NCI-H2081 (cell line): ENCODE measurements around the gene OR1F1.
"Not testable (repeated sequence)": the region's sequence is repeated elsewhere in the genome, so short reads cannot be mapped to it uniquely, and the experiment has no call there.

Experiments
- DNase-seq, 2 experiments: peaks; one replicate each; lab custom pipeline; 2025; lab: John Stamatoyannopoulos, UW

OR1F1 gene

DNA sequence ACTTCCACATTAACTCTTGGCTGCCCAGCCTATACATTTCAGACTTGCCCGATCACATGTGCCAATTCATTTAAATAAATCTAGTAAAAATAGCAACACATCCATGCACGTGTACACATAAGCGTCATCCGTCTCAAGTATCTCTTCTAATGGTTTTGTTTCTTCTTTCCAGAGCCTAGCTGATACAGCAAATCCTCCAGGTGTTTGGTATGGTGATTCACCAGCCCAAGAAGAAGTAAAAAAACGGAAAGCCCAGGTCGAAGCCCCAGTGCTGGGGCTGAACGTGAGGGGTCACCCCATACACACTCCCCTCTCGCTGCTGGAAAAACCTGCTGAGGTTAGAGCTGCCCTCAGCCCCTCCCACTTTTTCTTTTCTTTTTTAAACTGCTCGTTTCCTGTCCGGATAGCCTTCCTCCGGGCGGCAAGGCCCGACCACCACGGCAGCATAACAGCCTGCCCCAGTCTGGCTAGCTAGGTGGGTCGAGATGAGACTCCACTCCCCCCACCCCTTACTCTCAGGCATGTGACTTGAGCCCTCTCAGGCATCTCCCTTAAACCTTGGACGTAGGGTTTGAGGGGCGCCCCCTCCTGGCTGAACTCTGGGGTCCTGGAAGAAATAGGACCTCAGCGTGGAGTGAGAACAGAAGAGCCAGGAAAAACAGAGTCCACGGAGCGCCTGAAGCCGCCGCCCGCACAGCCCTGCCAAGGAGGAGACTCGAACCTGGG lies 13.9 kb upstream of the OR1F1 start:
- DNase-seq: no peak

DNA sequence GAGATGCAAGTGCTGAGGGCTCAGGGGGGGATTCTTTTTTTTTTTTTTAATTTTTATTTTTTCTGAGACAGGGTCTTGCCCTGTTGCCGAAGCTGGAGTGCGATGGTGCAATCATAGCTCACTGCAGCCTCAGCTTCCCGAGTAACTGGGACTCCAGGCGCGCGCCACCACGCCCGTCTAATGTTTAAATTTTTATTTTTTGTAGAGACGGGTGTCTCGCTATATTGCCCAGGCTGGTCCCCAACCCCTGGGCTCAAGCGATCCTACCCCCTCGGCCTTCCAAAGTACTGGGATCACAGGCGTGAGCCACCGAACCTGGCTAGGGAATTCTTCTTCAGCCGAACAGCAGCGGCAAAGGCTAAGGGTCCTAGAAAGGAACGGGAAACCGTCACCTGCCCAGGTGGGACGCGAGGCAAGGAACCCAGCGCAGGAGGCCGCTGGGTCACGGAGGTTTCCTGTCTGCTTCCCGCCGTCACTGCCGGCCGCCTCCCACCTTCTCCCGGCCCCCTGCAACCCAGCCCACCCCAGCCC lies 13.3 kb upstream of the OR1F1 start:
- no peak for DNase-seq

DNA sequence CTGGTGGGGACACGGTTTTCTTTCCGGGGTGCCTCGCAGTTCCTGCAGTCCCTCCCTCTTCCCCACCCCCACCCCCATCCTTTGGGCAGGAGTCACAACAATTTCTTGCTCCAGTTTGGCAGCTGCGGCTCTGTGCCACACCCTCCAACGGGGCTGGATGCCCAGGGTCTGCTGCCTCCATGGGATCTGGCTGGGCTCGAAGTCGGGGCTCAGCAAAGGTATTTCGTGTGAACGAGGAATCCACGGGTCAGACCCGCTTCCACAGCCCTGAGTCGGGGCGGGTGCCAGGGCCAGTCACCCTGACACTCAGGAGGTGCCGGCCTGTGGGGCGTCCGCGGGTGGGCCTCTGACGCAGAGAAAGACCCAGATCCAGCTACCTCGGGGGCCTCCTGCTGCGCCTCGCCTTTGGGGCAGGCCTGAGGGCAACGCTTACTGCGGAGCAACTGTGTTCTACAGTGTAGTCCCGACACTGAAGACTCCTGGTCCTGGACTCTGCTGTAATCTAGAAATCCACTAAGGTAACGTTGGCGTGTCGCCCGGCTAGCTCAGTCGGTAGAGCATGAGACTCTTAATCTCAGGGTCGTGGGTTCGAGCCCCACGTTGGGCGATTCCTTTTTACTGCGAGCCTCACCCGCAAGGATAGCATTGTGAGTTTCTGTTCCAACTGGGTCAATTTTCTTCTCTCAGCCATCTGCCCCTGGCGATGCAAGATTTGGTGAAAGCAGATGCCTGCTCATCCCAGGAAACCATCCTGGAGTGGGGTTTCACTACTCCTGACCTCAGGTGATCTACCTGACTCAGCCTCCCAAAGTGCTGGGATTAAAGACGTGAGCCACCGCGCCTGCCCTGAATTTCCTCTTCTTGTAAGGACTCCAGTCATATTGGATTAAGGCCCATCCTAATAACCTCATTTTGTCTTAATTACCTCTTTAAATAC lies 12.6 kb upstream of the OR1F1 start:
- no peak for DNase-seq

DNA sequence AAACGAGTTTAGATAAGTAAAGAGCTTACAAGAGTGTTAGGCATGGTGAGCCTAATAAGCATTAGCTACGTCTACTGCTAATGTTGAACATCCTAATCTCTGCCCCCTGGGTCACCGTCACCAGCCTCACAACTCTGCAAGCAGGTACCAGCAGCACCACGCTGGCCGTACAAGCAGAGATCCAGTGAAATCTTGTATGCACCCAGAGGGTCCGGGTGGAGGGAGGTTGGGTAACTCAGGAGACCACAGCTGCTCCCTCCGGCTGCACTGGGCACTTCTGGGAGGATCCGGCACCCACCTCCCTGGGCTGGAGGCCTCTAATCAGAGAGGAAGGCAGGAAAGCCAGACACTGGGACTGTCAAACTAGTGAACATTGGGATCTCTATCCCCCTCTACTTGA lies 8.4 kb upstream of the OR1F1 start:
- no peak for DNase-seq

DNA sequence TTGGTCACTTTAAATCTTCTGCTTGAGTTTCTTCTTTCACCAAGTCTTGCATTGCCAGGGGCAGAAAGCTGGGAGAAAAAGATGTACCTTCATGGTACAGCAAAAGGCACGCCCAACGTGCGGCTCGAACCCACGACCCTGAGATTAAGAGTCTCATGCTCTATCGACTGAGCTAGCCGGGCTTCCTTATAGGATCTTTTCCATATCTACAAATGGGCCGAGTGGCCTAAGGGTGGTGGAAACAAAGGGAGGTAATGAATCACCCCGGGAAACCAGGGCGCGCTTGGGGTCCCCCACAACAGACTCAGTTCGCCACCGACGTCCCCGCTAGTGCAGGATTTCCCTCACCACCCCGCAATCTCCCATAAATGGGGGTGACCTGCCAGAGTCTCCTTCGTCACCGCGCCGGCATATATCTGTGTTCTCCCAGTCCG lies 7.5 kb upstream of the OR1F1 start:
- no peak for DNase-seq

DNA sequence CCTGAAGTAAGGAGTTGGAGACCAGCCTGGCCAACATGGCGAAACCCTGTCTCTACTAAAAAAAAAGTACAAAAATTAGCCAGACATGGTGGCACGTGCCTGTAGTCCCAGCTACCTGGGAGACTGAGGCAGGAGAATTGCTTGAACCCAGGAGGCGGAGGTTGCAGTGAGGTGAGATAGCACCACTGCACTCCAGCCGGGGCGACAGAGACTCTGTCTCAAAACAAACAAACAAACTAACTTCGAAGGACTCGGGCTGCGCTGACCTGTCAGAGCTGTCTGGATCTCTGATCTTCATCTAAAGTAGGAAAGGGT lies 5.8 kb upstream of the OR1F1 start:
- DNase-seq: not testable (repeated sequence)

DNA sequence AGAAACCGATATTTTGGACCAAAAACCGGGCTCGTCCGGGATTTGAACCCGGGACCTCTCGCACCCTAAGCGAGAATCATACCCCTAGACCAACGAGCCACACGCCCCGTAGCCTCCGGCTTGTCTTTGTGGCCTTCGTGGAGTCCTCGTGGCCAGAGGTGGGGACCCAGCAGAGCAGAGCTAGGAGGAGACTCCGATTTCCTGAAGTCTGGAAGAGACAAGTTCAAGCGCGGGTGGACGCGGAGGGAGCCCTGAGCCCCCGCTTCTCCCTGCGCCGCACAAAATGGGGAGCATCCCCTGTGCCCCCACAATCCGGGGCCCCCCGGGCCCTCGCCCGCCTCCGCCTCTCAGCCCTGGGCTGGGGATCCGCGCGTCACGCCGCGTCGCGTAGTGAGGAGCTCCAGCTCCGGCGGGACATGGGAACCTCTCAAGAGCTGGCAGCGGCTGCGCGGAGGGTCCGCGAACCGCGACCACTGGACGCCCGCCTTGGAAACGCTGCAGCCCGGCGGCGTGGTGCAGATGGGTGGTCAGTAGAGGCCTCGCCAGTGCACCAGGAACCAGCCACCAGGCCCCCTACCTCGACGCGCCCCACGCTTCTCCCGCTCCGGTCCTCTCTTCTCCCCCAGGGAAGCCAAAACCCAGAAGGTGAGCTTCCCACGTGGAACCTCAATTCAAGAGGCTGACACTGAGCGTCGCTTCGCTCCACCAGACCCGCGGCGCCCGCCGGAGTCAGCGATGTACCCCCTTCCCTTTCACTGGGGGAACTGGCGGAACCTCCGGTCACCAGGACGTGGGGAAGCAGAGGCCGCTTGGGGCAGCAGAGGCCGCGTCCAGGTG lies 5.2 kb upstream of the OR1F1 start:
- DNase-seq: peak in 1 of 2 experiments; percentile 43

DNA sequence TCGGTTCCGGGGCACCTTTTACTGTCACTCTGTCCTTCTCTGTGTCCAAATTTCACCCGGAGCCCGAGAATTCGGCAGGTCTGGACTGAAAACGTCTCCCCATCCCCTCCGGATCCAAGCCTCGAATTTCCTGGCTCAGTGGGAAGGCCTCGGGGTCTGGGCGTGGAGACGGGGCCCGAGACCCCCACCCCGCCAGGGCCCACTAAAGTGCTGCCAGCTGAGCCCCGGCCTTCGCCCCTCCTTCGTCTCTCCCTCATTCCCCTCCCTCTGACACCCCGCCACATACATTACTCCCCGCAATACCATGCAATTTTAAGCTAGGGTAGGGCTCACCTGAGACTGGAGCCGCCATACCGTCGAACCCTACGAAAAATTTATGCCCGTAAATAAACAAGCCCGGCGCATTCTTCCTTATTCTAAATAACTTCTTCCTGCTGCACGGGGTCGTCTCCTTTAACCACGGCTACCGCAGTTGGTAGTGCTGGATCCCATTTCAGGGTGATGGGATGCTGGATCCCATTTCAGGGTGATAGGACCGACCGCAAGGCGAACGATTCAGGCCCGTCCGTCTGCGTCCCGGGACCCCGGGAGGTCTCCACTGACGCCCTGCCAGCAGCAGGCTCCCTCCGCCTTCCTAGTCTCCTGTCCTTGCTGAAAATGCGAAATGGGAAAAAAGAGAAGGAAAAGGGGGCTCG lies 4.4 kb upstream of the OR1F1 start:
- DNase-seq: no peak

DNA sequence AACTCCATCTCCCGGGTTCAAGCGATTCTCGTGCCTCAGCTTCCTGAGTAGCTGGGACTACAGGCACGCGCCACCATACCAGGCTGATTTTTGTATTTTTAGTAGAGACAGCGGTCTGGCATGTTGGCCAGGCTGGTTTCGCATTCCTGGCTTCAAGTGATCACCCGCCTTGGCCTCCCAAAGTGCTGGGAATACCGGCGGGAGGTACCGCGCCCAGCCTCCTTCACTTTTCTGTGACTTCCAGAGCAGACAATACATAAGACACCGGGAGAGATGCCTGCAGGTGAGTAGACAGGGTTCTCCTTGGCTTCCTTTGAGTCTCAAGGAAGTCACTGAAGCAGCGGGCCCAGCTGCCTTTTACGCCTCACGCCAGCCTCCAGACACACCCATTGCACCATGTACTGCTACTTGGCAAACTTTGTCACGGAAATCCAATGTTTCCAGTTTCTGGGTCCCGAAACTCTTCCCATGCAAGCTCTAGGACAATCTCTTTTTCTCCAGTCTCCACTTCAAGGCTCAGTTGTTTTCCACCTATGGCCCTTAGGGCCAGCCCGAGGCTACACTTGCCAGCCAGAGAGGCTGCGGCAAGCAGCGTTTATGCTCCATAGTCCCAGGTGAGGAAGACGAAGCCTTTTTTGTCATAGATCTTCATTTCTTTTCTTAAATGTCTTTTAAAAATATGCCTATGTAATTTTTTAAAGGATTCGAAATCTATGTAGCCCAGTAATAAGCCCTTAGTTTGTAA lies 886 bp upstream of the OR1F1 start:
- DNase-seq: no peak

DNA sequence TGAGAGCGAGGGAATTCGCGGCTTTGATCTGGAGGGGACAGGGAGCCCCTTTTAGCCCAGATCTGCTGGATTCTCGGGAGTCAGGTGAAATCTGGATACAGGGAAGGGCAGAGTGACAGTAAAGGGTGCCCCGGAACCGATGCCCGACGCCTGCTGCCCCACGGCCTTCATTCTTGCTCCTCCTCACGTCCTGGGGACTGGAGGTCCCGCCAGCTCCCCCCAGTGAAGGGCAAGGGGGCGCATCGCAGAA lies 596 bp downstream of the OR1F1 start:
- no peak for DNase-seq

DNA sequence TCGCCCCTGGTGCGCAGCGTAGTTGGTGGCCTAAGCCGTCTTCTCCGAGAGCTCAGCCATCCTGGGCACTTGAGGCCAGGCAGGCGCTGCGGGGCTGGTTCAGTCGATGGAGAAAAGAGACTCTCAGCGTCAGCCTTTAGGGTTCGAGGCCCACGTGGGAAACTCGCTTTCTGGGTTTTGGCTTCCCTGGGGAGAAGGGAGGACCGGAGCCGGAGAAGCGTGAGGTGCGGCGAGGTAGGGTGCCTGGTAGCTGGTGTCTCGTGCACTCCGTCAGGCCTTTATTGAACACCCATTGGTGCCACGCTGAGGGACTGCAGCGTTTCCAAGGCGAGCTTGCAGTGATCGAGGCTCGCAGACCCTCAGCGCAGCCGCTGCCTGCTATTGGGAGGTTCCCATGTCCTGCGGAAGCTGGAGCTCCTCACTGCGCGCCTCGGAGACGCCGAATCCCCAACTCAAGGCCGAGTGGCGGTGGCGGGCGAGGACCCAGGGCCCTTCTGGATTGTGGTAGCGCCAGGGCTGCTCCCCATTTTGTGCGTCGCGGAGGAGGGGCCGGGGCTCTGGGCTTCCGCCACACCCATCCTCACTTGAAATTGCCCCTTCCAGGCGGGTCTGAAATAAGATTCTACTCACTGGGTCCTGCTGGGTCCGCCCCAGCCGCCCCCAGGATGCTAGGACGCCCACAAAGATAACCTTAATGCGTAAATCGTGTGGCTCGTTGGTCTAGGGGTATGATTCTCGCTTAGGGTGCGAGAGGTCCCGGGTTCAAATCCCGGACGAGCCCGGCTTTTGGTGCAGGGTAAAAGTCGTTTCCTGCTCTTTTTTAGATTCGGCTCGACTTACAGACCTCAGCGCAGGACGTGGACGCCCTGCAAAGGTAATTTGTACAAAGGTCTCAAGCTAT lies 1.2 kb downstream of the OR1F1 start:
- DNase-seq: peak in 1 of 2 experiments; percentile 18

DNA sequence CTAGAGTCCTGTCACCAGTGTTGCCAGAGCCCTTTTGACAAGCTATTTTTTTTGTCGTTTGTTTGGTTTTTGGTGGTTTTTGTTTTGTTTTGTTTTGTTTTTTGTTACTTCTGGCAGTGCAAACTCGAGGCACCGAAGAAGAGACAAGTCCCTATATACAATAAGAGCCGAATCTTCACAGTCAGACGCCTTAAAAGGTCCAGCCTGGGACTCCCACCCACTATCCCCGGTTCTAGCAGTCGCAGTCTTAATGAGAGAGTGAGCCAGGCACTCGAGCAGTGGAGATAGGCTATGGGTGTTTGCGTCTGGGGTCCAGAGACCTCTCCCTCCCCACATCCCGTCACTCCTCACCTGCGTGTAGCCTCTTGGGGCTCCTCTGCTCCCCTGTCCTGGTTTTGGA lies 1.9 kb downstream of the OR1F1 start:
- DNase-seq: no peak

DNA sequence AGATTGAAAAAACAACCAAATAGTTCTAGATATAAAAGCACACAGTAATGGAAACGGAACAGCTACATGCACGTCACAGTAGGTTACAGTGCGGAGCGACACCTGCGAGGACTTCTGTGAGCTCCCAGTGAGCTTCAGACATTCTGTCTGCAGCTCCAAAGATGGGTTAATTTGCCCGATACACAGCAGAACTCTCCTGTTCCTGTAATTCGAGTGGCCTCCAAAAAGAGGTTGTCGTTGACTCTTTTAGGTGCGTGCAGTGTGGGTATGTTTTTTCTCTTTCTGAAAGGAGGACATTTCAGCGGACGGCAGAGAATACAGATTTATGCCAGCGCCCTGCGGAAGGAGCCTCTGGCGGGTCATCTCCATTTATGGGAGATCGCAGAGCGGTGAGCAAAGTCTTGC lies 2.9 kb downstream of the OR1F1 start:
- DNase-seq: peak in 1 of 2 experiments; percentile 46

DNA sequence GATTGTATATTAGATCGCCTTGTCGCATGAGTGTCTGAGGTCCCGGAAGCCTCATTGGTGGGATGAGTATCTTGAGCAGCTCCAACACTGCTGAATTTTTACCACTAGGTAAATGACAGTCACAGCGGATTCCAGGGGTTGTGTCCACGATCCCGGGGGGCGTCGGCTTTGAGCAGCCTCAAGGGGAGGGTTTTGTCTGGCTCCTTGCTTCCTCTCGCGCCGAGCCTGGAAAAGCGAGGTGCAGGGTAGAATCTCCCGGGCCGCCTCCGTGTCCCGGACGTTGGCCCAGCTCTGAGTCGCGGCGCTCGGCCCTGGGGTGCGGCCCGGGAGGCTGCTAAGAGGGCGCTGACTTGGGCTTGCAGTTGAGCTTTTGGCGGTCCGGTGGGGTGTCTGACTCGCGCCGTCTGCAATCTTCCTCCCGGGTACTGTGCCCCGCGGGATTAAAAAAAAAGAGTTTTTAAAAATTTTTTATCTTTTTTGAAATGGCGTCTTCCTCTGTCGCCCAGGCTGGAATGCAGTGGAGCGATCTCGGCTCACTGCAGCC lies 4.5 kb downstream of the OR1F1 start:
- DNase-seq: no peak

DNA sequence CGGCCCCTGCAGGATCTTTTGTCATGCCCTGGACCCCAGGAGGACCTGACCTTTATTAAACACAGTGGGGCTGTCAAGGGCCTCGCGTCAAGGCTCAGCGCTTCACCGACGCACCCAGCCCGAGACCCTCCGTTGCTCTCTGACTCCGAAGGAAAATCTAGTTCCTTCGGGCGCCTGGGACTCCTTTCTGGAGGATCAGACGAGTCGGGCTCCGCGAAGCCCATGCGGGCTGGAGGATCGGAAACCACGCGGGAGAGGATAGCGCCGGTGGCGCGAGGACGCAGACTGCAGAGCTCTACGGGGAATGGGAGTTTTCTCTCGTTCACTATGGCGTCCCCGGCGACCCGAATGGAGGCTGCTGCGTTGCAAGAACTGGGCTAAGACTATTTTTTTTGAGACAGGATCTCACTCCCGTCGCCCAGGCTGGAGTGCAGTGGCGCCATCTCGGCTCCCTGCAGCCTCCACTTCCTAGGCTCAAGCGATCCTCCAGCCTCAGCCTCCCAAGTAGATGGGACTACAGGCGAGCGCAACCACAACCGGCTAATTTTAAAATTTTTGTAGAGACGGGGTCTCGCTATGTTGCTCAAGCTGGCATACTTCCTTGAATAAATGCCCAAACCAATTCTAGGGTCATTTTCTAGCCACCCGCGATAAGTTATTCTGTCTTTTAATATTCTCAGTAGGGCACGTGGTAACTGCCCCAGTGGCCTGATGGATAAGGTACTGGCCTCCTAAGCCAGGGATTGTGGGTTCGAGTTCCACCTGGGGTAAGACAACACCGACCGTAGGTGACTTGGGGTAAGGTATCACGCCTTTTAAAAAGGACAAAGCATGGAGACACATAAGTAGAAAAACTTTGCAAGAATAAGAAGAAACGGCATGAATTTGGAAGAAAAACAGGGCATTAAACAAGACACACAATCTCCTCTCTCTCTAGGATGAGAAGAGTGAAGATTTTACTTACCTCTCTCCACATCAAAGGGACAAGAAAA lies 5.5 kb downstream of the OR1F1 start:
- no peak for DNase-seq

DNA sequence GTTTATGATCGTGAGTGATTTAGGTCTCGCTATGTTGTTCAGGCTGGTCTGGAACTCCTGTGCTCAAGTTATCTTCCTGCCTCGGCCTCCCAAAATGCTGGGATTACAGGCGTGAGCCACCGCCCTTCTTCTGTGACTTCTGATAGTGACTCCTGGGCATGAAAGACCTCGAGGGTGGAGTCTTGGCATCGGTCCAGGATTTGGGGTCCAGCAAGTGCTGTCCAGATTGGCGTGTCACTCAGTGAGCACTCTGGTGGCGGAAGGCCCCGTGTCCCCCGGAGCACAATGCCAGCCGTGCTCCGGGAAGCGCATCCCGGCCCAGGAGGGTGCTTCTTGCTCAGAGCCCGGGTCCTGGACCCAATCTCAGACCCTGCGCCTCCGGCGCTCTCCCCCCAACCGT lies 6.8 kb downstream of the OR1F1 start:
- DNase-seq: no peak

DNA sequence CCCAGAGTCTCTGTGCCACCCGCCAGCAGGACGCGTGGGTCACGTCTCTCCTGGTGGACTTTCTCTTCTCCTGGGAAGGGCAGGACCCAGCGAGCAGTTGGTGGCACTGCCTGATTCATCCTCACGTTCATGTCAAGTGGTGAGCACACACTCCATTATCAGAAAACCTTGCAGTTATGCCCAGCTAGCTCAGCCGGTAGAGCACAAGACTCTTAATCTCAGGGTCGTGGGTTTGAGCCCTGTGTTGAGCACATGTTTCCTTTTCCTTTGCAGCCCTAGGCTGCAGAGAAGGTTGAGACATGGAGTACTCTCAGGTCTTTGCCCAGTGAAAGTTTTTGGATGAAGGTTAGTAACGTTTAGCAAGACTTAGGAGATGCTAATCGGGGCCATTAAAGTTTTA lies 8.0 kb downstream of the OR1F1 start:
- DNase-seq: no peak

DNA sequence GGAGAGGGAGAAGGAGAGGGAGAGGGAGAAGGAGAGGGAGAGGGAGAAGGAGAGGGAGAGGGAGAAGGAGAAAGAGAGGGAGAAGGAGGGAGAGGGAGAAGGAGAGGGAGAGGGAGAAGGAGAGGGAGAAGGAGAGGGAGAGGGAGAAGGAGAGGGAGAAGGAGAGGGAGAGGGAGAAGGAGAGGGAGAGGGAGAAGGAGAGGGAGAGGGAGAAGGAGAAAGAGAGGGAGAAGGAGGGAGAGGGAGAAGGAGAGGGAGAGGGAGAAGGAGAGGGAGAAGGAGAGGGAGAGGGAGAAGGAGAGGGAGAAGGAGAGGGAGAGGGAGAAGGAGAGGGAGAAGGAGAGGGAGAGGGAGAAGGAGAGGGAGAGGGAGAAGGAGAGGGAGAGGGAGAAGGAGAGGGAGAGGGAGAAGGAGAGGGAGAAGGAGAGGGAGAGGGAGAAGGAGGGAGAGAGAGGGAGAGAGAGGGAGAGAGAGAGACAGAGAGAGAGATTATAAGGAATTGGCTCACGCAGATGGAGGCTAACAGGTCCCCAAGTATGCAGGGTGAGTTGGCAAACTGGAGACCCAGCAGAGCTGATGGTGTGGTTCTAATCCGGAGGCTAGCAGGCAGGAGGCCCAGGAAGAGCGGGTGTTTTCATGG lies 9.8 kb downstream of the OR1F1 start:
- not testable (repeated sequence) for DNase-seq
